Thymus (tissue), 11 donors: ENCODE measurements around the gene HMGXB3. TPM values are rescaled to one million over a fixed set of nuclear protein-coding genes. Genes with fewer than 3 reads are reported as not detected.

Experiments
- DNase-seq, 9 donors: peaks; one replicate each; pipeline ENCODE4 v3.0.0-alpha.2; 2013; ENCODE audit warnings: low spot score in 9 of 9, low read depth in 6 of 9, missing footprints in 1 of 9
- H3K27ac ChIP-seq, 2 donors: one replicate each; pipeline ENCODE4 v1.5.1; 2013; ENCODE audit warnings: control low read depth in 1 of 2, low read depth in 1 of 2, low read length in 1 of 2, mild to moderate bottlenecking in 1 of 2, moderate library complexity in 1 of 2
- H3K27me3 ChIP-seq, 2 donors: one replicate each; pipeline ENCODE4 v1.5.1; 2013; ENCODE audit warnings: low read length in 1 of 2; ENCODE audit not compliant: control insufficient read depth in 2 of 2, insufficient read depth in 1 of 2
- H3K36me3 ChIP-seq, 2 donors: one replicate each; pipeline ENCODE4 v1.5.1; 2013; ENCODE audit warnings: low read length in 1 of 2, mild to moderate bottlenecking in 1 of 2, moderate library complexity in 1 of 2; ENCODE audit not compliant: control insufficient read depth in 2 of 2, insufficient read depth in 2 of 2
- H3K4me1 ChIP-seq, 2 donors: one replicate each; pipeline ENCODE4 v1.5.1; 2013; ENCODE audit warnings: low read length in 2 of 2; ENCODE audit not compliant: control insufficient read depth in 2 of 2, insufficient read depth in 2 of 2
- H3K4me3 ChIP-seq, 2 donors: one replicate each; pipeline ENCODE4 v1.5.1; 2013; ENCODE audit warnings: low read length in 2 of 2, control low read depth in 1 of 2, mild to moderate bottlenecking in 1 of 2
- H3K9me3 ChIP-seq, 2 donors: one replicate each; pipeline ENCODE4 v1.5.1; 2013; ENCODE audit warnings: low read length in 1 of 2, mild to moderate bottlenecking in 1 of 2; ENCODE audit not compliant: control insufficient read depth in 2 of 2, insufficient read depth in 1 of 2
- WGBS: extraction: QIAGEN DNeasy Blood & Tissue Kit; methylation state at CpG from one replicate; pipeline ENCODE4 v1.1.7; 2013; 5-methylcytosine and 5-hydroxymethylcytosine counted together
- polyA plus RNA-seq: library from polyadenylated mRNA; stranded (reverse); fragments of 200-250 nt; gene quantifications from one replicate; pipeline ENCODE4 v1.2.3, GENCODE V29; 2013
- total RNA-seq: library from RNA; stranded (reverse); fragments of 120-200 nt; gene quantifications from one replicate; pipeline ENCODE4 v1.2.4, GENCODE V29; 2013
- donor health status: healthy.

The HMGXB3 gene
- total and polyA plus RNA-seq, 2 donors = 14.0 to 27.0 TPM

- DNase-seq = no peak
- H3K27ac ChIP-seq = no peak overlapping the region
- H3K27me3 ChIP-seq = no peaks in the 10 kb centered on the region
- peaks cover 0 to 13% of the 10 kb centered on the region in 2 donors for H3K4me1 ChIP-seq
- WGBS = 97% methylated on average over 5 of the region's 5 CpGs
- no peaks in the 10 kb centered on the region for H3K36me3 ChIP-seq
- H3K9me3 ChIP-seq = no peaks in the 10 kb centered on the region
- no peak overlapping the region for H3K4me3 ChIP-seq
These were observed 65.9 kb downstream of the HMGXB3 start for GRCh38 chr5:150066436-150066835.

- 93% methylated on average over 2 of the region's 2 CpGs for WGBS
- DNase-seq = no peak
These were observed 66.4 kb downstream of the HMGXB3 start for GRCh38 chr5:150066901-150067396.

GRCh38 chr5:150067405-150067960, 66.9 kb downstream of the HMGXB3 start:
- Histone ChIP-seq H3K27ac (no peak overlapping the region), H3K9me3 (no peaks in the 10 kb centered on the region), H3K27me3 (no peaks in the 10 kb centered on the region), H3K4me3 (no peak overlapping the region), H3K4me1 (peaks cover 0 to 13% of the 10 kb centered on the region in 2 donors), H3K36me3 (no peaks in the 10 kb centered on the region)
- WGBS = 93% methylated on average over 6 of the region's 6 CpGs
- DNase-seq = no peak

More at GRCh38 chr5:150066901-150067396, 66.4 kb downstream of the HMGXB3 start:
- Histone ChIP-seq H3K4me1 (peaks cover 0 to 13% of the 10 kb centered on the region in 2 donors), H3K4me3 (no peak overlapping the region), H3K36me3 (no peaks in the 10 kb centered on the region), H3K27ac (no peak overlapping the region), H3K9me3 (no peaks in the 10 kb centered on the region), H3K27me3 (no peaks in the 10 kb centered on the region)

- Histone ChIP-seq H3K9me3 (peaks cover 0 to under 1% of the 10 kb centered on the region in 2 donors), H3K36me3 (no peaks in the 10 kb centered on the region), H3K4me1 (peaks cover 0 to 13% of the 10 kb centered on the region in 2 donors), H3K27me3 (no peaks in the 10 kb centered on the region), H3K27ac (no peak overlapping the region), H3K4me3 (no peak overlapping the region)
- no peak for DNase-seq
- WGBS = 98% methylated on average over 6 of the region's 6 CpGs
These were observed 67.5 kb downstream of the HMGXB3 start for GRCh38 chr5:150068071-150068470.

- Histone ChIP-seq H3K36me3 (no peaks in the 10 kb centered on the region), H3K4me3 (no peak overlapping the region), H3K4me1 (peaks cover 0 to 13% of the 10 kb centered on the region in 2 donors), H3K27me3 (no peaks in the 10 kb centered on the region), H3K27ac (no peak overlapping the region), H3K9me3 (peaks cover 0 to 5% of the 10 kb centered on the region in 2 donors)
- WGBS = 76% methylated on average over 4 of the region's 4 CpGs
- DNase-seq = no peak
These were observed 67.9 kb downstream of the HMGXB3 start for GRCh38 chr5:150068472-150068871.

- no peak for DNase-seq
- Histone ChIP-seq H3K27me3 (no peaks in the 10 kb centered on the region), H3K4me3 (no peak overlapping the region), H3K36me3 (no peaks in the 10 kb centered on the region), H3K9me3 (peaks cover 0 to 5% of the 10 kb centered on the region in 2 donors), H3K27ac (no peak overlapping the region), H3K4me1 (peaks cover 0 to 13% of the 10 kb centered on the region in 2 donors)
- 96% methylated on average over 12 of the region's 12 CpGs for WGBS
These were observed 68.6 kb downstream of the HMGXB3 start for GRCh38 chr5:150068961-150069645.

GRCh38 chr5:150069672-150070627, 69.4 kb downstream of the HMGXB3 start:
- Histone ChIP-seq H3K27me3 (no peaks in the 10 kb centered on the region), H3K27ac (no peak overlapping the region), H3K4me3 (no peak overlapping the region), H3K36me3 (no peaks in the 10 kb centered on the region), H3K9me3 (peaks cover 0 to 5% of the 10 kb centered on the region in 2 donors), H3K4me1 (peaks cover 0 to 13% of the 10 kb centered on the region in 2 donors)
- no peak for DNase-seq
- 93% methylated on average over 25 of the region's 25 CpGs for WGBS

- Histone ChIP-seq H3K27ac (no peak overlapping the region), H3K36me3 (no peaks in the 10 kb centered on the region), H3K4me1 (peaks cover 0 to 13% of the 10 kb centered on the region in 2 donors), H3K27me3 (no peaks in the 10 kb centered on the region), H3K4me3 (no peak overlapping the region), H3K9me3 (peaks cover 0 to 5% of the 10 kb centered on the region in 2 donors)
- no peak for DNase-seq
- 95% methylated on average over 3 of the region's 3 CpGs for WGBS
These were observed 70.3 kb downstream of the HMGXB3 start for GRCh38 chr5:150070821-150071220.
